H9 (cell line): ENCODE measurements around the gene ACCSL. TPM values are rescaled to one million over a fixed set of nuclear protein-coding genes. Genes with fewer than 3 reads are reported as not detected.

Experiments used
- DNase-seq: peaks from one replicate; pipeline ENCODE4 v3.0.0-alpha.2; 2017
- H2AFZ ChIP-seq: one replicate; pipeline ENCODE4 v1.6.1; 2013; ENCODE audit warnings: mild to moderate bottlenecking, low read length, control low read depth, moderate library complexity
- H2AK5ac ChIP-seq: 2 replicates; pipeline ENCODE4 v1.6.1; 2013; ENCODE audit warnings: low read length, control low read depth, mixed read lengths; ENCODE audit not compliant: insufficient read length
- H2BK120ac ChIP-seq: one replicate; pipeline ENCODE4 v1.6.1; 2013; ENCODE audit warnings: low read depth, mild to moderate bottlenecking, low read length, control low read depth, inconsistent platforms; ENCODE audit not compliant: poor library complexity, severe bottlenecking
- H2BK12ac ChIP-seq: 2 replicates; pipeline ENCODE4 v1.6.1; 2013; ENCODE audit warnings: low read length, control low read depth, mixed read lengths, low read depth; ENCODE audit not compliant: insufficient read length
- H2BK15ac ChIP-seq: 2 replicates; pipeline ENCODE4 v1.6.1; 2013; ENCODE audit warnings: low read depth, low read length, control low read depth
- H2BK20ac ChIP-seq: one replicate; pipeline ENCODE4 v1.6.1; 2013; ENCODE audit warnings: low read depth, mild to moderate bottlenecking, low read length, control low read depth, inconsistent platforms; ENCODE audit not compliant: poor library complexity, severe bottlenecking
- H2BK5ac ChIP-seq: 2 replicates; pipeline ENCODE4 v1.6.1; 2013; ENCODE audit warnings: low read length, control low read depth, mixed read lengths; ENCODE audit not compliant: insufficient read length
- H3K14ac ChIP-seq: 2 replicates; pipeline ENCODE4 v1.6.1; 2013; ENCODE audit warnings: low read length, control low read depth; ENCODE audit not compliant: insufficient read depth
- H3K18ac ChIP-seq: 2 replicates; pipeline ENCODE4 v1.6.1; 2013; ENCODE audit warnings: low read depth, mild to moderate bottlenecking, mixed read lengths, low read length, control low read depth; ENCODE audit not compliant: insufficient read length
- H3K23ac ChIP-seq: 2 replicates; pipeline ENCODE4 v1.6.1; 2013; ENCODE audit warnings: low read length, control low read depth, mixed read lengths, low read depth; ENCODE audit not compliant: insufficient read length
- H3K23me2 ChIP-seq: 2 replicates; pipeline ENCODE4 v1.6.1; 2013; ENCODE audit warnings: low read depth, mild to moderate bottlenecking, mixed read lengths, low read length, control low read depth; ENCODE audit not compliant: insufficient read length, poor library complexity, severe bottlenecking
- H3K27ac ChIP-seq: 2 replicates; pipeline ENCODE4 v1.5.1; 2013; ENCODE audit warnings: low read length, control low read depth, mixed read lengths, low read depth; ENCODE audit not compliant: insufficient read length
- H3K27me3 ChIP-seq: 2 replicates; pipeline ENCODE4 v1.6.1; 2013; ENCODE audit warnings: low read length, control low read depth, inconsistent platforms; ENCODE audit not compliant: insufficient read depth
- H3K4ac ChIP-seq: 2 replicates; pipeline ENCODE4 v1.6.1; 2013; ENCODE audit warnings: low read depth, mild to moderate bottlenecking, control low read depth, inconsistent platforms, low read length, moderate library complexity
- H3K4me1 ChIP-seq: 2 replicates; pipeline ENCODE4 v1.6.1; 2013; ENCODE audit warnings: low read length, control low read depth, inconsistent platforms; ENCODE audit not compliant: insufficient read depth
- H3K4me2 ChIP-seq: 2 replicates; pipeline ENCODE4 v1.6.1; 2013; ENCODE audit warnings: low read length, control low read depth, mixed read lengths; ENCODE audit not compliant: insufficient read length, insufficient read depth
- H3K56ac ChIP-seq: 2 replicates; pipeline ENCODE4 v1.6.1; 2013; ENCODE audit warnings: low read depth, mild to moderate bottlenecking, mixed read lengths, low read length, control low read depth; ENCODE audit not compliant: insufficient read length
- H3K79me1 ChIP-seq: 2 replicates; pipeline ENCODE4 v1.6.1; 2013; ENCODE audit warnings: low read depth, mild to moderate bottlenecking, moderate library complexity, low read length, control low read depth, inconsistent platforms; ENCODE audit not compliant: insufficient read depth, poor library complexity, severe bottlenecking
- H3K79me2 ChIP-seq: 2 replicates; pipeline ENCODE4 v1.6.1; 2013; ENCODE audit warnings: low read length, control low read depth, inconsistent platforms; ENCODE audit not compliant: insufficient read depth
- H3K9ac ChIP-seq: 2 replicates; pipeline ENCODE4 v1.6.1; 2013; ENCODE audit warnings: low read length, control low read depth, mixed read lengths; ENCODE audit not compliant: insufficient read length; ENCODE audit errors: extremely low read depth
- H3K9me3 ChIP-seq: one replicate; pipeline ENCODE4 v1.6.1; 2013; ENCODE audit warnings: low read depth, low read length, inconsistent platforms; ENCODE audit not compliant: control insufficient read depth
- H3T11ph ChIP-seq: one replicate; pipeline ENCODE4 v1.6.1; 2013; ENCODE audit warnings: mild to moderate bottlenecking, low read length, control low read depth, inconsistent platforms
- H4K20me1 ChIP-seq: one replicate; pipeline ENCODE4 v1.6.1; 2013; ENCODE audit not compliant: control insufficient read depth, insufficient read length, insufficient read depth
- H4K5ac ChIP-seq: 2 replicates; pipeline ENCODE4 v1.6.1; 2013; ENCODE audit warnings: low read depth, mild to moderate bottlenecking, mixed read lengths, low read length, control low read depth; ENCODE audit not compliant: insufficient read length
- H4K8ac ChIP-seq: replicated peaks from 2 replicates; pipeline ENCODE4 v1.6.1; 2013; ENCODE audit warnings: low read length, control low read depth, mixed read lengths, low read depth; ENCODE audit not compliant: insufficient read length
- H4K91ac ChIP-seq: 2 replicates; pipeline ENCODE4 v1.6.1; 2013; ENCODE audit warnings: low read depth, mild to moderate bottlenecking, moderate library complexity, mixed read lengths, low read length, control low read depth; ENCODE audit not compliant: insufficient read length
- H3K27ac Mint-ChIP-seq, 3 experiments: 2 replicates in 2 of 3; 3 replicates in 1 of 3; pipeline ENCODE4 v1.8.0; 2020 to 2021; ENCODE audit warnings: mixed read lengths in 3 of 3, mild to moderate bottlenecking in 1 of 3, moderate library complexity in 1 of 3
- H3K27me3 Mint-ChIP-seq: 2 replicates; pipeline ENCODE4 v1.8.0; 2021; ENCODE audit warnings: low read depth, mild to moderate bottlenecking, moderate library complexity, mixed read lengths
- H3K36me3 Mint-ChIP-seq, 3 experiments: 2 replicates in 2 of 3; 3 replicates in 1 of 3; pipeline ENCODE4 v1.8.0; 2020 to 2021; ENCODE audit warnings: low read depth in 3 of 3, mixed read lengths in 3 of 3; ENCODE audit not compliant: insufficient read depth in 1 of 3
- H3K4me1 Mint-ChIP-seq, 2 experiments: 2 replicates each; pipeline ENCODE4 v1.8.0; 2020; ENCODE audit warnings: mixed read lengths in 2 of 2
- H3K4me3 Mint-ChIP-seq, 2 experiments: 2 replicates in 1 of 2; 3 replicates in 1 of 2; pipeline ENCODE4 v1.8.0; 2020 to 2021; ENCODE audit warnings: mild to moderate bottlenecking in 2 of 2, mixed read lengths in 2 of 2, moderate library complexity in 1 of 2
- H3K9me3 Mint-ChIP-seq, 2 experiments: 2 replicates in 1 of 2; 3 replicates in 1 of 2; pipeline ENCODE4 v1.8.0; 2020; ENCODE audit warnings: mild to moderate bottlenecking in 2 of 2, mixed read lengths in 2 of 2, moderate library complexity in 1 of 2
- WGBS: extraction: QIAGEN DNeasy Blood & Tissue Kit; methylation state at CpG from one replicate; pipeline ENCODE4 v1.1.7; 2013; ENCODE audit warnings: missing lambda C conversion rate, low lambda C conversion rate, mixed read lengths; ENCODE audit not compliant: insufficient read length; ENCODE audit errors: extremely low coverage; 5-methylcytosine and 5-hydroxymethylcytosine counted together
- total RNA-seq: library from RNA; stranded (reverse); gene quantifications from 2 replicates; pipeline ENCODE4 v1.2.1, GENCODE V29; 2021
- TF ChIP-seq, protein P1 (sequence below): fragments of 200-600 bp; sonication (generic); conservative IDR thresholded peaks from 3 replicates; pipeline ENCODE4 v1.8.0; 2021; ENCODE audit warnings: antibody characterized with exemption, mild to moderate bottlenecking

ACCSL gene
- total RNA-seq, 1 experiment from 2014 or later: not detected

DNA sequence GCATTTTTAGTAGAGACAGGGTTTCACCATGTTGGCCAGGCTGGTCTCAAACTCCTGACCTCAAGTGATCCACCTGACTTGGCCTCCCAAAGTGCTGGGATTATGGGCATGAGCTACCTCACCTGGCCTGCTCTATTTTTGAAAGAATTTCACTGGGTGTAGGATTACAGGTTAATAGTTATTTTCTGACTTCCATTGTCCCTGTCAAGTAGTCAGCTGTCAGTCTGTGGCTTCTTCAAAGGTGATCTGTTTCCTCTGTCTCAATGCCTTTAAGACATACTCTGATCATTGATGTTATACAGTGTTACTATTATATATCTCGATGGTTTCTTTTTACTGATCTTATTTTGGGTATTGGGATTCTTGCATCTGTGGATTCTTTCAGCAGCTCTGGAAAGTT is 37.5 kb downstream of the ACCSL start:
- Histone ChIP-seq H3K18ac (no peak overlapping the region), H4K8ac (no peak overlapping the region), H2AK5ac (no peak overlapping the region), H3K9me3 (no peaks in the 10 kb centered on the region), H3K4me1 (no peaks in the 10 kb centered on the region), H4K20me1 (no peaks in the 10 kb centered on the region), H3K4me2 (no peak overlapping the region), H3T11ph (no peak overlapping the region), H3K9ac (no peak overlapping the region), H2BK15ac (no peak overlapping the region), H2AFZ (no peak overlapping the region), H3K14ac (no peak overlapping the region), H3K27ac (no peak overlapping the region), H3K23me2 (no peaks in the 10 kb centered on the region), H4K5ac (no peak overlapping the region), H3K4ac (no peak overlapping the region), H4K91ac (no peak overlapping the region), H3K27me3 (no peaks in the 10 kb centered on the region), H3K79me2 (no peaks in the 10 kb centered on the region), H3K56ac (no peak overlapping the region), H3K23ac (no peak overlapping the region), H2BK120ac (no peak overlapping the region), H2BK12ac (no peak overlapping the region), H3K79me1 (no peaks in the 10 kb centered on the region), H2BK20ac (no peak overlapping the region), H2BK5ac (no peak overlapping the region)
- Mint-ChIP-seq H3K4me3 (no peak overlapping the region), H3K36me3 (peaks cover 7 to 23% (median 8%) of the 10 kb centered on the region in 3 experiments; a peak in 6 of 7 replicates), H3K4me1 (no peaks in the 10 kb centered on the region), H3K27me3 (peaks cover 7% of the 10 kb centered on the region), H3K27ac (no peak overlapping the region), H3K9me3 (peaks cover 20 to 23% of the 10 kb centered on the region in 2 experiments)
- WGBS: no CpG with 5 or more reads among the region's 1 CpG
- TF ChIP-seq, protein P1, sequence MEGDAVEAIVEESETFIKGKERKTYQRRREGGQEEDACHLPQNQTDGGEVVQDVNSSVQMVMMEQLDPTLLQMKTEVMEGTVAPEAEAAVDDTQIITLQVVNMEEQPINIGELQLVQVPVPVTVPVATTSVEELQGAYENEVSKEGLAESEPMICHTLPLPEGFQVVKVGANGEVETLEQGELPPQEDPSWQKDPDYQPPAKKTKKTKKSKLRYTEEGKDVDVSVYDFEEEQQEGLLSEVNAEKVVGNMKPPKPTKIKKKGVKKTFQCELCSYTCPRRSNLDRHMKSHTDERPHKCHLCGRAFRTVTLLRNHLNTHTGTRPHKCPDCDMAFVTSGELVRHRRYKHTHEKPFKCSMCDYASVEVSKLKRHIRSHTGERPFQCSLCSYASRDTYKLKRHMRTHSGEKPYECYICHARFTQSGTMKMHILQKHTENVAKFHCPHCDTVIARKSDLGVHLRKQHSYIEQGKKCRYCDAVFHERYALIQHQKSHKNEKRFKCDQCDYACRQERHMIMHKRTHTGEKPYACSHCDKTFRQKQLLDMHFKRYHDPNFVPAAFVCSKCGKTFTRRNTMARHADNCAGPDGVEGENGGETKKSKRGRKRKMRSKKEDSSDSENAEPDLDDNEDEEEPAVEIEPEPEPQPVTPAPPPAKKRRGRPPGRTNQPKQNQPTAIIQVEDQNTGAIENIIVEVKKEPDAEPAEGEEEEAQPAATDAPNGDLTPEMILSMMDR: no peak
- DNase-seq: no peak
